GM12891 (cell line): ENCODE data around the gene PRR7.

Source experiments
- POLR2A ChIP-seq: IDR thresholded peaks from 2 replicates; pipeline ENCODE4 v1.6.1; 2011; ENCODE audit warnings: low read depth, low read length, control low read depth
- POLR2AphosphoS5 ChIP-seq: IDR thresholded peaks from 2 replicates; pipeline ENCODE4 v1.6.1; 2011; ENCODE audit warnings: low read depth, low read length, control low read depth
- TAF1 ChIP-seq: IDR thresholded peaks from 2 replicates; pipeline ENCODE4 v1.6.1; 2011; ENCODE audit warnings: low read depth, low read length, control low read depth

DNA sequence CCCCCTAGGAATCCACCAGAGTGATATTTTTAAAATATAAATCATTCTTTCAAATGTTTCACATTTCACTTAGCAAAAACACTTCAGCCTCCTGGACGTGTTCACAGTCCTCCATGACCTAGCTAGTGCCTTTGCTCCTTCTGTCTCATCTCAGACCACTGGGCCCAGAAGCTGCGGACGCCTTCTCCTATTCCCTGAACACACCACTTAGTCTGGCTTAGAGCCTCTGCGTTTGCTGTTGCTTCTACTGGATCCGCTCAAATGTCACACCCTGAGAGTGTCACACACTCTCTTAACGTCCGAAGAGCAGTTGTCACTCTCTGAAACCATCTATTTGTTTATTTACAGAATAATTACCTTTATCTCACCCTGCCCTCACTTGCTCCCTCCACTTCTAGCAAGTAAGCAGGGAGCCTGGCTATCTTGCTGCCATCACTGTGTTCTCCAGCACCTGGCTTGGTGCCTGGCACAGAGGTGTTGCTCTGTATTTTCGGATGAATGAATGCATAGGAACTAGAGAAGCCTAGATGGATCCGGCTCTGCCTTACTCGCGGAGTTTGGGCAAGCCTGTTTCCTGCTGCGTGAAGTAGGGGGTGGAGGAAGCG lies 21.3 kb upstream of the PRR7 start:
- TF ChIP-seq TAF1 = no peak
- TF ChIP-seq POLR2AphosphoS5 = no peak
- TF ChIP-seq POLR2A = no peak
